ENCODE results near the gene KMT5C. TPM values are rescaled to one million over a fixed set of nuclear protein-coding genes. Genes with fewer than 3 reads are reported as not detected.

KMT5C gene
- total RNA-seq, 2 experiments from 2014 or later: 32.6 to 33.1 TPM

DNA sequence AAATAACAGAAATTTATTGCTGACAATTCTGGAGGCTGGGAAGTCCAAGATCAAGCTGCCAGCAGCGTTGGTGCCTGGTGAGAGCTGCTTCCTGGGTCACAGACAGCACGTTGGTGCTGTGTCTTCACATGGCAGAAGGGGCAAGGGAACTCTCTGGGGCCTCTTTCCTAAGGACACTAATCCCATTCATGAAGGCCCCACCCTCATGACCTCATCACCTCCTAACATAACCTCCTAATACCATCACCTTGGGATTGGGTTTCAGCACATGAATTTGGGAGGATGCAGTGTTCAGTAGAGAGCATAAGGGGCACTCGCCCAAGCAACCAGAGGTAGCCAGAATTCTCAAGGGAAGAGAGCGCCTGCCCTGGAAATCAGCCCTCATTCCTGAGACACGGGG lies 30.2 kb upstream of the KMT5C start:
- POLR2A ChIA-PET: interaction anchor here (0.6 to 1.3 kb wide), 4 partner anchors 29 to 791 kb away, joined by 3 to 5 read pairs (median 4); partner anchors contain the start of gene TMEM238
- Mint-ChIP-seq H3K27me3 (no peaks in the 10 kb centered on the region), H3K4me3 (no peak overlapping the region), H3K27ac (no peak overlapping the region), H3K9me3 (no peaks in the 10 kb centered on the region), H3K36me3 (ENCODE audit: low read depth) (peaks cover 2% of the 10 kb centered on the region), H3K4me1 (ENCODE audit: low read depth) (peaks cover 2% of the 10 kb centered on the region)
- TF ChIP-seq, protein P1, sequence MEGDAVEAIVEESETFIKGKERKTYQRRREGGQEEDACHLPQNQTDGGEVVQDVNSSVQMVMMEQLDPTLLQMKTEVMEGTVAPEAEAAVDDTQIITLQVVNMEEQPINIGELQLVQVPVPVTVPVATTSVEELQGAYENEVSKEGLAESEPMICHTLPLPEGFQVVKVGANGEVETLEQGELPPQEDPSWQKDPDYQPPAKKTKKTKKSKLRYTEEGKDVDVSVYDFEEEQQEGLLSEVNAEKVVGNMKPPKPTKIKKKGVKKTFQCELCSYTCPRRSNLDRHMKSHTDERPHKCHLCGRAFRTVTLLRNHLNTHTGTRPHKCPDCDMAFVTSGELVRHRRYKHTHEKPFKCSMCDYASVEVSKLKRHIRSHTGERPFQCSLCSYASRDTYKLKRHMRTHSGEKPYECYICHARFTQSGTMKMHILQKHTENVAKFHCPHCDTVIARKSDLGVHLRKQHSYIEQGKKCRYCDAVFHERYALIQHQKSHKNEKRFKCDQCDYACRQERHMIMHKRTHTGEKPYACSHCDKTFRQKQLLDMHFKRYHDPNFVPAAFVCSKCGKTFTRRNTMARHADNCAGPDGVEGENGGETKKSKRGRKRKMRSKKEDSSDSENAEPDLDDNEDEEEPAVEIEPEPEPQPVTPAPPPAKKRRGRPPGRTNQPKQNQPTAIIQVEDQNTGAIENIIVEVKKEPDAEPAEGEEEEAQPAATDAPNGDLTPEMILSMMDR (IDR thresholded peaks at IDR 0.05): no peak
- CTCF ChIA-PET: interaction anchor here (1.0 kb wide), 1 partner anchor 8 kb away, joined by 3 read pairs; no protein-coding TSS in a partner anchor
- ATAC-seq (no peak), DNase-seq (no peak)
- intact Hi-C loops (cut with micrococcal nuclease): no loop called here

DNA sequence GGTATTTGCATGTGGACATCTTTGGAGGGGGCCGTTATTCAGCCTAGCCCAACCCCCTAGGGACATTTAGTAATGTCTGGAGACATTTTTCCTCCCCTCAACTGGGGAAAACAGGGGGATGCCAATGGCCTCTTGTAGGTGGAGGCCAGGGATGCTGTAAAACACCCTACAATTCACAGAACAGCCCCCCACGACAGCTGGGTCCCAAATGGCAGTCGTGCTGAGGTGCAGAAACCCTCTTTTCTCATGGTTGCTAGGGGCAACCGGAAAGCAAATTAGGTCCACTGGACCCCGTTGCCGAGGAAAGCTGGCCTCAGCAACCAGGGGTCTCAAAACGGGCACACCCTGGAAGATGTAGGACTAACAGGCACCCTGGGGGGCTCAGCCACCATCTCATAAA lies 29.2 kb upstream of the KMT5C start:
- CTCF ChIA-PET: interaction anchor here (1.0 kb wide), 1 partner anchor 9 kb away, joined by 3 read pairs; no protein-coding TSS in a partner anchor
- ATAC-seq: no peak

DNA sequence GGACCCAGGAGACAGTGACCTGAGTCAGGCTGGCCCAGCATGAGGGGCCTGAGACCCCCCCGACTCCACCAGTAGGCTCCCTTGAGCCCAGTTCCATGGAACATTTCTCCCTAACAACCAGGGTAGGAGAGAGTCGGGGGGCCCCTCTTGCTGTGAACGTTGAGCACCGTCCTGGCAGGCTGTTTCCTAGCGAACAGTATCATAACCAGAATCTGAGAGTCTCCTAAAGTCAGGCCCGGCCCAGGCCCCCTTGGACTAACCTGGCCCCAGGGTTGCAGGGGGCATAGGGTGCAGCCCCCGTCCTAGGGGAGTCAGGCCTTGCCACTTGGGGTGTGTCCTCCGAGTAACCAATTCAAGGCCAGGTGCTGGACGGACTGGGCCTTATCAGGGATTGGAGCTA lies 28.3 kb upstream of the KMT5C start:
- intact Hi-C loops (cut with micrococcal nuclease): no loop called here
- Mint-ChIP-seq H3K36me3 (ENCODE audit: low read depth) (no peaks in the 10 kb centered on the region), H3K4me1 (ENCODE audit: low read depth) (no peaks in the 10 kb centered on the region), H3K9me3 (no peaks in the 10 kb centered on the region), H3K27me3 (no peaks in the 10 kb centered on the region), H3K4me3 (no peak overlapping the region), H3K27ac (no peak overlapping the region)
- ATAC-seq (no peak), DNase-seq (no peak)
- ChIA-PET POLR2A (interaction anchor here (1.1 kb wide), 1 partner anchor 72 kb away, joined by 3 read pairs; no protein-coding TSS in a partner anchor), CTCF (interaction anchor here (1.5 kb wide), 1 partner anchor 9 kb away, joined by 3 read pairs; no protein-coding TSS in a partner anchor)
- TF ChIP-seq, protein P1 (IDR thresholded peaks at IDR 0.05): no peak

More for the DNA sequence above, 29.2 kb upstream of the KMT5C start:
- TF ChIP-seq, protein P1 (IDR thresholded peaks at IDR 0.05): no peak
- intact Hi-C loops (cut with micrococcal nuclease): no loop called here
- H3K4me3 Mint-ChIP-seq: no peak overlapping the region
- H3K27me3 Mint-ChIP-seq: no peaks in the 10 kb centered on the region
- H3K36me3 Mint-ChIP-seq (ENCODE audit: low read depth): no peaks in the 10 kb centered on the region
- no peak for DNase-seq
- no peaks in the 10 kb centered on the region for H3K4me1 Mint-ChIP-seq (ENCODE audit: low read depth)
- POLR2A ChIA-PET: no interaction called here
- no peaks in the 10 kb centered on the region for H3K9me3 Mint-ChIP-seq
- no peak overlapping the region for H3K27ac Mint-ChIP-seq

DNA sequence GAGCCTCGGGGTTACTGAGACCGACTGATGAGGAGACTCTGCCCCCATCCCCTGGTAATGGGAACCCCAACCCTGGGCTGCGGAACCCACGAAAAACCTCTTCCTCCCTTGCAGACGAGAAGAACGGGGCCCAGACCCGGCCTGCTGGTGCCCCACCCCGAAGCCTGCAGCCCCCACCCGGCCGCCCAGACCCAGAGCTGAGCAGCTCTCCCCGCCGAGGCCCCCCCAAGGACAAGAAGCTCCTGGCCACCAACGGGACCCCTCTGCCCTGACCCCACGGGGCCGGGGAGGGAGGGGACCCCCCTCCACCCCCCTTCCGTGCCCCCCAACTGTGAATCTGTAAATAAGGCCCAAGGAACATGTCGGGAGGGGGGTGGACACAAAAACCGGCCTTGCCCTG lies 27.9 kb upstream of the KMT5C start:
- POLR2A ChIA-PET: interaction anchor here (1.1 kb wide), 1 partner anchor 72 kb away, joined by 3 read pairs; no protein-coding TSS in a partner anchor
- intact Hi-C loops (cut with micrococcal nuclease): no loop called here
- TF ChIP-seq, protein P1 (IDR thresholded peaks at IDR 0.05): no peak

More for the DNA sequence above, 27.9 kb upstream of the KMT5C start:
- ATAC-seq (no peak), DNase-seq (no peak)
- Mint-ChIP-seq H3K27ac (no peak overlapping the region), H3K4me3 (no peak overlapping the region), H3K36me3 (ENCODE audit: low read depth) (no peaks in the 10 kb centered on the region), H3K9me3 (no peaks in the 10 kb centered on the region), H3K4me1 (ENCODE audit: low read depth) (no peaks in the 10 kb centered on the region), H3K27me3 (no peaks in the 10 kb centered on the region)
- CTCF ChIA-PET: interaction anchor here (1.5 kb wide), 1 partner anchor 10 kb away, joined by 3 read pairs; no protein-coding TSS in a partner anchor
